Gastroesophageal sphincter (tissue), 3 donors: Measurements from ENCODE around the gene RARRES2.

Experiments
- POLR2A ChIP-seq, 2 donors: fragments of 450-650 bp; IDR thresholded peaks; one replicate each; pipeline ENCODE4 v1.6.1; 2017; ENCODE audit warnings: antibody characterized with exemption in 2 of 2, mild to moderate bottlenecking in 2 of 2, moderate library complexity in 1 of 2
- TF ChIP-seq, protein P1 (sequence below), 4 experiments: fragments of 200-600 bp in 2 of 4; fragments of 450-650 bp in 2 of 4; sonication (generic) in 1 of 4; IDR thresholded peaks; one replicate each; pipeline ENCODE4 v1.5.1; 2017 to 2019; ENCODE audit warnings: antibody characterized with exemption in 4 of 4, mild to moderate bottlenecking in 2 of 4, moderate library complexity in 2 of 4

DNA sequence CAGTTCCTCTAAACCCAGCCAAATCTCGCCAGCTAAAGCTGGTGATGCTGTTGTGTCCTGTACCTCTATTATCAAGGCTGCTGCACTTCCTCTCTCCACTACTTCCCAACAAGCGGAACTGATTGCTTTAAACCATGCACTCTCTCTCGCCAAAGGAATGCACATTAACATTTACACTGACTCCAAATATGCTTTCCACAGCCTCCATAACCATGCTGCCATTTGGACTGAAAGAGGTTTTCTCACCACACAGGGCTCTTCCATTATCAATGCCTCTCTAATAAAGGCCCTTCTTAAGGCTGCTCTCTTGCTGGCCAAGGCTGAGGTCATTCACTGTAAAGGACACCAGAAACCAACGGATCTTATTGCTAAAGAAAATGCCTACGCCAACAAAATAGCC, 29.7 kb downstream of the RARRES2 start:
- TF ChIP-seq, protein P1, sequence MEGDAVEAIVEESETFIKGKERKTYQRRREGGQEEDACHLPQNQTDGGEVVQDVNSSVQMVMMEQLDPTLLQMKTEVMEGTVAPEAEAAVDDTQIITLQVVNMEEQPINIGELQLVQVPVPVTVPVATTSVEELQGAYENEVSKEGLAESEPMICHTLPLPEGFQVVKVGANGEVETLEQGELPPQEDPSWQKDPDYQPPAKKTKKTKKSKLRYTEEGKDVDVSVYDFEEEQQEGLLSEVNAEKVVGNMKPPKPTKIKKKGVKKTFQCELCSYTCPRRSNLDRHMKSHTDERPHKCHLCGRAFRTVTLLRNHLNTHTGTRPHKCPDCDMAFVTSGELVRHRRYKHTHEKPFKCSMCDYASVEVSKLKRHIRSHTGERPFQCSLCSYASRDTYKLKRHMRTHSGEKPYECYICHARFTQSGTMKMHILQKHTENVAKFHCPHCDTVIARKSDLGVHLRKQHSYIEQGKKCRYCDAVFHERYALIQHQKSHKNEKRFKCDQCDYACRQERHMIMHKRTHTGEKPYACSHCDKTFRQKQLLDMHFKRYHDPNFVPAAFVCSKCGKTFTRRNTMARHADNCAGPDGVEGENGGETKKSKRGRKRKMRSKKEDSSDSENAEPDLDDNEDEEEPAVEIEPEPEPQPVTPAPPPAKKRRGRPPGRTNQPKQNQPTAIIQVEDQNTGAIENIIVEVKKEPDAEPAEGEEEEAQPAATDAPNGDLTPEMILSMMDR (IDR thresholded peaks at IDR 0.05), result no peak
- TF ChIP-seq POLR2A (IDR thresholded peaks at IDR 0.05), result no peak
